ENCODE results near the gene WDFY3.

DNA sequence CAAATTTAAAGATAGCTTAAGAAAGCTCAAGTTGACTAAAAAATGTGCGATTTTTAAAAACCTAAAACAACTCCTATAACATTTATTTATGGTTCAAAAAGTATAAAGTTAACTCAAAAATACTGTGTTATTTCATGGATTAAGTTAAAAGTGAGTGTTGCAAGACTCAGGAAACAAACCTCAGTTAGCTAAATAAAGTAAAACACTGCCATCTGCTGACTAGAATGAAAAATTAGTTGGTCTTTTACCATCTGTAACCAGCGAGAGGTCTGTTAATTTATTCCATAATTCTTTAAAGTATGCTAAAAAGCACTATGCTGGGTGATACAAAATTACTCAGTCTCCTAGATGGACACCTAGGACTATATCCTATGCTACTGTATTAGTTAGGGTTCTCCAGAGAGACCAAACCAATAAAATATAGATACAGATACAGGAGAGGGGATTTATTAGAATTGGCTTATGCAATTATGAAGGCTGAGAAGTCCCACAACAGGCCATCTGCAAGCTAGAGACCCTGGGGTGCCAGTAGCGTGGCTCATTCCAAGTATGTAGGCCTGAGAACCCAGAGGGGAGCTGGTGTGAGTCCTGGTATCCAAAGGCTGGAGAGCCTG lies 4.9 kb upstream of the WDFY3 start:
- TF ChIP-seq, protein P1, sequence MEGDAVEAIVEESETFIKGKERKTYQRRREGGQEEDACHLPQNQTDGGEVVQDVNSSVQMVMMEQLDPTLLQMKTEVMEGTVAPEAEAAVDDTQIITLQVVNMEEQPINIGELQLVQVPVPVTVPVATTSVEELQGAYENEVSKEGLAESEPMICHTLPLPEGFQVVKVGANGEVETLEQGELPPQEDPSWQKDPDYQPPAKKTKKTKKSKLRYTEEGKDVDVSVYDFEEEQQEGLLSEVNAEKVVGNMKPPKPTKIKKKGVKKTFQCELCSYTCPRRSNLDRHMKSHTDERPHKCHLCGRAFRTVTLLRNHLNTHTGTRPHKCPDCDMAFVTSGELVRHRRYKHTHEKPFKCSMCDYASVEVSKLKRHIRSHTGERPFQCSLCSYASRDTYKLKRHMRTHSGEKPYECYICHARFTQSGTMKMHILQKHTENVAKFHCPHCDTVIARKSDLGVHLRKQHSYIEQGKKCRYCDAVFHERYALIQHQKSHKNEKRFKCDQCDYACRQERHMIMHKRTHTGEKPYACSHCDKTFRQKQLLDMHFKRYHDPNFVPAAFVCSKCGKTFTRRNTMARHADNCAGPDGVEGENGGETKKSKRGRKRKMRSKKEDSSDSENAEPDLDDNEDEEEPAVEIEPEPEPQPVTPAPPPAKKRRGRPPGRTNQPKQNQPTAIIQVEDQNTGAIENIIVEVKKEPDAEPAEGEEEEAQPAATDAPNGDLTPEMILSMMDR (conservative IDR thresholded peaks at IDR 0.05) = peak; percentile 55
- TF ChIP-seq ZFX (IDR thresholded peaks at IDR 0.05) = no peak

Data from C4-2B (cell line).